Measurements from ENCODE around the gene TDRD12.

- no peak for TF ChIP-seq CTCF (IDR thresholded peaks at IDR 0.05)
- no peak for TF ChIP-seq POLR2A (IDR thresholded peaks at IDR 0.05)
These were observed 157.3 kb downstream of the TDRD12 start for GRCh38 chr19:32876919-32877285.

Measured in body of pancreas (tissue), 4 donors.